OCI-LY7 (cell line): ENCODE results near the gene SKIDA1. TPM values are rescaled to one million over a fixed set of nuclear protein-coding genes. Genes with fewer than 3 reads are reported as not detected.
"Not testable (repeated sequence)": the region's sequence is repeated elsewhere in the genome, so short reads cannot be mapped to it uniquely, and the experiment has no call there.

ENCODE experiments used
- Bru-seq: library from RNA; stranded (reverse); fragments of 400-500 nt; gene quantifications from one replicate; lab custom pipeline; 2021; lab: Mats Ljungman, UMichigan
- BruChase-seq, 2 experiments: library from RNA; stranded (reverse); fragments of 400-500 nt; gene quantifications; one replicate each; lab custom pipeline; 2021; lab: Mats Ljungman, UMichigan
- BruUV-seq: library from RNA; stranded (reverse); fragments of 400-500 nt; replicated peaks from 2 replicates; lab custom pipeline; 2021; lab: Mats Ljungman, UMichigan
- CTCF ChIA-PET: fragments of 300-600 bp; sonication (Branson Sonifier 250); formaldehyde crosslinking; loops from one replicate; lab custom pipeline; 2022; ENCODE audit warnings: antibody characterized with exemption; ENCODE audit not compliant: unreplicated experiment; lab: Charles Lee
- POLR2A ChIA-PET: fragments of 300-600 bp; sonication (Branson Sonifier 250); formaldehyde crosslinking; loops from one replicate; lab custom pipeline; 2022; ENCODE audit warnings: antibody characterized with exemption; lab: Charles Lee
- DNase-seq: peaks from one replicate; pipeline ENCODE4 v3.0.0-alpha.2; 2015; ENCODE audit warnings: low spot score
- H2AFZ ChIP-seq: fragments of 200-600 bp; sonication (generic), shearing (Covaris generic); 2 replicates; pipeline ENCODE4 v1.6.1; 2014; ENCODE audit warnings: mild to moderate bottlenecking, antibody characterized with exemption, low read length, moderate library complexity
- H3K27ac ChIP-seq: fragments of 200-600 bp; sonication (generic); 2 replicates; pipeline ENCODE4 v1.5.1; 2014; ENCODE audit warnings: mixed run types, low read depth, mild to moderate bottlenecking, moderate library complexity, low read length, inconsistent platforms; ENCODE audit not compliant: poor library complexity, severe bottlenecking
- H3K36me3 ChIP-seq: fragments of 200-600 bp; sonication (generic); 2 replicates; pipeline ENCODE4 v1.6.1; 2014; ENCODE audit warnings: mild to moderate bottlenecking, antibody characterized with exemption, low read length, moderate library complexity, mixed read lengths; ENCODE audit not compliant: insufficient read depth
- H3K4me1 ChIP-seq: fragments of 200-600 bp; sonication (generic); 2 replicates; pipeline ENCODE4 v1.5.1; 2014; ENCODE audit warnings: mild to moderate bottlenecking, low read length; ENCODE audit not compliant: insufficient read depth, poor library complexity, severe bottlenecking
- H3K4me2 ChIP-seq: fragments of 200-600 bp; sonication (generic); 2 replicates; pipeline ENCODE4 v1.6.1; 2014; ENCODE audit warnings: mild to moderate bottlenecking, low read length
- H3K4me3 ChIP-seq: fragments of 200-600 bp; sonication (generic); 2 replicates; pipeline ENCODE4 v1.5.1; 2014; ENCODE audit warnings: mild to moderate bottlenecking, low read depth, low read length; ENCODE audit not compliant: poor library complexity, severe bottlenecking
- H3K79me2 ChIP-seq: fragments of 200-600 bp; sonication (generic); 2 replicates; pipeline ENCODE4 v1.6.1; 2016; ENCODE audit warnings: low read depth, mild to moderate bottlenecking, low read length, moderate library complexity, mixed read lengths; ENCODE audit not compliant: insufficient read depth
- H3K9me2 ChIP-seq: fragments of 200-600 bp; sonication (generic); 2 replicates; pipeline ENCODE4 v1.6.1; 2016; ENCODE audit warnings: mild to moderate bottlenecking, low read length, mixed read lengths; ENCODE audit not compliant: insufficient read depth
- H3K9me3 ChIP-seq: fragments of 200-600 bp; sonication (generic); 2 replicates; pipeline ENCODE4 v1.6.1; 2014; ENCODE audit warnings: mild to moderate bottlenecking, mixed run types, low read length, mixed read lengths
- H4K20me1 ChIP-seq: fragments of 200-600 bp; sonication (generic); 2 replicates; pipeline ENCODE4 v1.6.1; 2014; ENCODE audit warnings: mild to moderate bottlenecking, antibody characterized with exemption, low read length, moderate library complexity, mixed read lengths; ENCODE audit not compliant: insufficient read depth
- CTCF ChIP-seq: fragments of 200-600 bp; sonication (generic); conservative IDR thresholded peaks from 2 replicates; pipeline ENCODE4 v1.5.1; 2014; ENCODE audit warnings: mild to moderate bottlenecking, antibody characterized with exemption, low read length, moderate library complexity, mixed read lengths
- EZH2phosphoT487 ChIP-seq: fragments of 200-600 bp; sonication (generic); IDR thresholded peaks from 2 replicates; pipeline ENCODE4 v1.6.1; 2018; ENCODE audit warnings: low read depth, borderline replicate concordance, mild to moderate bottlenecking, mixed run types, antibody characterized with exemption, low read length, moderate library complexity, mixed read lengths
- intact Hi-C: fragments of 100-400 bp; cut with micrococcal nuclease; formaldehyde crosslinking; loops from one replicate; pipeline ENCODE4 v1.10.0; 2022; ENCODE audit not compliant: unreplicated experiment
- long read RNA-seq: library from polyadenylated mRNA; stranded (forward); transcript quantifications from one replicate; pipeline ENCODE4 v2.0.0, GENCODE V29; 2022
- total RNA-seq, 2 experiments: library from RNA; depleted of rRNA in 1 of 2; stranded (reverse); fragments of >200 nt in 1 of 2; shearing (Covaris generic) in 1 of 2; gene quantifications; 2 replicates each; pipeline ENCODE4 v1.2.3, GENCODE V29; 2014 to 2022

Gene SKIDA1
- total RNA-seq (2014; rRNA removed; shearing (Covaris generic)): not detected in 2 replicates
- 0.06 TPM in 1 of 2 replicates, not detected in the other for total RNA-seq (2022)
- Bru-seq, nascent RNA: percentile 9 among the genes with signal in this experiment
- percentile 11 among the genes with signal in this experiment for BruChase-seq, experiment 1, labeled RNA remaining after a 6-hour chase
- BruChase-seq, experiment 2, labeled RNA remaining after a 2-hour chase: percentile 15 among the genes with signal in this experiment
- long read RNA-seq: 0 reads

- peak within 1 kb of the TSS; percentile 65 for H3K4me3 ChIP-seq
- H4K20me1 ChIP-seq: no peaks in the 10 kb centered on the region
- H3K4me2 ChIP-seq: peak within 1 kb of the TSS; percentile 81
- no TSS peak for BruUV-seq
- DNase-seq: peak; percentile 35
- no peak for TF ChIP-seq CTCF
- no peak for TF ChIP-seq EZH2phosphoT487
- peak within 1 kb of the TSS; percentile 97 for H2AFZ ChIP-seq
- POLR2A ChIA-PET: no interaction called here
- intact Hi-C loops: no loop called here
- no peak within 1 kb of the TSS for H3K27ac ChIP-seq
- no peaks in the 10 kb centered on the region for H3K9me3 ChIP-seq
- no peaks in the 10 kb centered on the region for H3K36me3 ChIP-seq
- peaks cover 26% of the 10 kb centered on the region for H3K4me1 ChIP-seq
- no peaks in the 10 kb centered on the region for H3K9me2 ChIP-seq
- no peaks in the 10 kb centered on the region for H3K79me2 ChIP-seq
- CTCF ChIA-PET: interaction anchor here (0.6 kb wide), 1 partner anchor 283 kb away, joined by 5 read pairs; no protein-coding TSS in a partner anchor
These were observed at the start of gene SKIDA1 for GRCh38 chr10:21525367-21526187. SKIDA1 (minus strand) TSS chr10:21525682; CDS start chr10:21517822, 7,860 bp downstream.

- H4K20me1 ChIP-seq, H2AFZ ChIP-seq, CTCF ChIA-PET, POLR2A ChIA-PET, DNase-seq, H3K9me3 ChIP-seq, H3K4me2 ChIP-seq, intact Hi-C loops, H3K9me2 ChIP-seq, BruUV-seq, H3K27ac ChIP-seq, H3K4me3 ChIP-seq, H3K4me1 ChIP-seq: not testable (repeated sequence)
- Histone ChIP-seq H3K36me3 (peaks cover 75% of the 10 kb centered on the region), H3K79me2 (peaks cover 85% of the 10 kb centered on the region)
These were observed 49.0 kb upstream of the SKIDA1 start for GRCh38 chr10:21574514-21574913.

- Histone ChIP-seq H3K36me3 (peaks cover 72% of the 10 kb centered on the region), H4K20me1 (0 out of 2 replicates have a peak, but pooled peaks cover 8% of the 10 kb centered on the region), H2AFZ (no peak overlapping the region), H3K79me2 (peaks cover 82% of the 10 kb centered on the region), H3K4me2 (no peak overlapping the region), H3K9me3 (no peaks in the 10 kb centered on the region), H3K27ac (no peak overlapping the region), H3K4me3 (no peak overlapping the region), H3K9me2 (no peaks in the 10 kb centered on the region), H3K4me1 (no peaks in the 10 kb centered on the region)
- ChIA-PET CTCF (no interaction called here), POLR2A (interaction anchor here (0.7 to 1.0 kb wide), 3 partner anchors 31 to 484 kb away, joined by 3 to 7 read pairs (median 5); no protein-coding TSS in a partner anchor)
- no peak for DNase-seq
- BruUV-seq: no TSS peak
- intact Hi-C loops: no loop called here
- TF ChIP-seq CTCF (no peak), EZH2phosphoT487 (no peak)
These were observed 47.1 kb upstream of the SKIDA1 start for GRCh38 chr10:21572578-21572977.
